PC-9 (cell line): ENCODE measurements around the gene SIGLEC11.

Source experiments
- CTCF ChIP-seq: fragments of 200-600 bp; sonication (generic); conservative IDR thresholded peaks from 2 replicates; pipeline ENCODE4 v1.6.1; 2017; ENCODE audit warnings: mixed run types, antibody characterized with exemption, mild to moderate bottlenecking, moderate library complexity
- EZH2 ChIP-seq: fragments of 200-600 bp; sonication (generic); IDR thresholded peaks from 2 replicates; pipeline ENCODE4 v1.8.0; 2017; ENCODE audit warnings: antibody characterized with exemption, low read depth

- no peak for TF ChIP-seq CTCF
- no peak for TF ChIP-seq EZH2
Observed at GRCh38 chr19:49956115-49956495, 4.9 kb downstream of the SIGLEC11 start.
